Neural progenitor cell (in vitro differentiated cells): ENCODE measurements around the gene SOX11. TPM values are rescaled to one million over a fixed set of nuclear protein-coding genes. Genes with fewer than 3 reads are reported as not detected.
A peak's percentile ranks its signal among the peaks of the same experiment; 100 is the strongest.

Source experiments
- DNase-seq: peaks from one replicate; pipeline ENCODE4 v3.0.0-alpha.2; 2016; ENCODE audit warnings: low spot score
- H2AFZ ChIP-seq: fragments of 200-600 bp; sonication (generic); replicated peaks from 2 replicates; pipeline ENCODE4 v1.6.1; 2016; ENCODE audit warnings: antibody characterized with exemption
- H3F3A ChIP-seq: fragments of 200-600 bp; sonication (generic); 2 replicates; pipeline ENCODE4 v1.6.1; 2016; ENCODE audit warnings: antibody characterized with exemption, low read depth
- H3K27ac ChIP-seq: fragments of 200-600 bp; sonication (generic); 2 replicates; pipeline ENCODE4 v1.5.1; 2016; ENCODE audit warnings: mild to moderate bottlenecking
- H3K27me3 ChIP-seq: fragments of 200-600 bp; sonication (generic); 2 replicates; pipeline ENCODE4 v1.6.1; 2016; ENCODE audit warnings: mild to moderate bottlenecking, moderate library complexity
- H3K36me3 ChIP-seq: fragments of 200-600 bp; sonication (generic); 2 replicates; pipeline ENCODE4 v1.5.1; 2016
- H3K4me1 ChIP-seq: fragments of 200-600 bp; sonication (generic); 2 replicates; pipeline ENCODE4 v1.6.1; 2016; ENCODE audit warnings: mixed run types
- H3K4me2 ChIP-seq: fragments of 200-600 bp; sonication (generic); 2 replicates; pipeline ENCODE4 v1.6.1; 2016
- H3K4me3 ChIP-seq: fragments of 200-600 bp; sonication (generic); 2 replicates; pipeline ENCODE4 v1.5.1; 2016
- H3K79me2 ChIP-seq: fragments of 200-600 bp; sonication (generic); 2 replicates; pipeline ENCODE4 v1.6.1; 2016; ENCODE audit warnings: low read depth
- H3K9ac ChIP-seq: fragments of 200-600 bp; sonication (generic); 2 replicates; pipeline ENCODE4 v1.6.1; 2016
- H3K9me3 ChIP-seq: fragments of 200-600 bp; sonication (generic); 2 replicates; pipeline ENCODE4 v1.5.1; 2016; ENCODE audit warnings: low read depth
- H4K20me1 ChIP-seq: fragments of 200-600 bp; sonication (generic); 2 replicates; pipeline ENCODE4 v1.6.1; 2016; ENCODE audit warnings: low read depth
- H3K27ac Mint-ChIP-seq: 3 replicates; pipeline ENCODE4 v1.8.0; 2021; ENCODE audit warnings: mixed read lengths
- H3K27me3 Mint-ChIP-seq: 2 replicates; pipeline ENCODE4 v1.8.0; 2022; ENCODE audit warnings: low read depth, mild to moderate bottlenecking, inconsistent platforms, moderate library complexity, mixed read lengths; ENCODE audit not compliant: insufficient read depth
- H3K36me3 Mint-ChIP-seq: 3 replicates; pipeline ENCODE4 v1.8.0; 2021; ENCODE audit warnings: mixed read lengths
- H3K4me1 Mint-ChIP-seq: 3 replicates; pipeline ENCODE4 v1.8.0; 2021; ENCODE audit warnings: mixed read lengths
- H3K4me3 Mint-ChIP-seq: 3 replicates; pipeline ENCODE4 v1.8.0; 2021; ENCODE audit warnings: mild to moderate bottlenecking, moderate library complexity, mixed read lengths
- H3K9me3 Mint-ChIP-seq: 3 replicates; pipeline ENCODE4 v1.8.0; 2020; ENCODE audit warnings: mixed read lengths
- CTCF ChIP-seq: fragments of 200-600 bp; sonication (generic); IDR thresholded peaks from 2 replicates; pipeline ENCODE4 v1.5.1; 2017; ENCODE audit warnings: antibody characterized with exemption, mild to moderate bottlenecking
- EZH2 ChIP-seq: fragments of 200-600 bp; sonication (generic); IDR thresholded peaks from 2 replicates; pipeline ENCODE4 v1.6.1; 2017; ENCODE audit warnings: antibody characterized with exemption, mild to moderate bottlenecking, moderate library complexity
- EZH2phosphoT487 ChIP-seq: fragments of 200-600 bp; sonication (generic); IDR thresholded peaks from 2 replicates; pipeline ENCODE4 v1.6.1; 2017; ENCODE audit warnings: antibody characterized with exemption
- total RNA-seq: library from RNA; depleted of rRNA; stranded (reverse); fragments of >200 nt; gene quantifications from 2 replicates; pipeline ENCODE4 v1.2.3, GENCODE V29; 2015; ENCODE audit warnings: low replicate concordance

The SOX11 gene
- total RNA-seq, 1 donor from 2014 or later: 176 TPM

GRCh38 chr2:5730386-5730785, 38.2 kb downstream of the SOX11 start:
- peaks cover 27% of the 10 kb centered on the region for H3K79me2 ChIP-seq
- peaks cover 24% of the 10 kb centered on the region for H3K9me3 Mint-ChIP-seq
- H3K4me3 ChIP-seq: no peak overlapping the region
- H2AFZ ChIP-seq: no peak overlapping the region
- H3K4me2 ChIP-seq: no peak overlapping the region
- no peak overlapping the region for H3K4me3 Mint-ChIP-seq
- peaks cover 27% of the 10 kb centered on the region for H3K4me1 Mint-ChIP-seq
- peaks cover 41% of the 10 kb centered on the region for H3K36me3 Mint-ChIP-seq
- DNase-seq: no peak
- H4K20me1 ChIP-seq: no peaks in the 10 kb centered on the region
- H3K36me3 ChIP-seq: no peaks in the 10 kb centered on the region
- no peak overlapping the region for H3K9ac ChIP-seq
- no peak for TF ChIP-seq CTCF
- TF ChIP-seq EZH2phosphoT487: no peak
- no peak for TF ChIP-seq EZH2
- H3K27ac Mint-ChIP-seq: no peak overlapping the region
- H3K27ac ChIP-seq: no peak overlapping the region
- peaks cover 2% of the 10 kb centered on the region for H3K27me3 Mint-ChIP-seq
- H3K9me3 ChIP-seq: no peaks in the 10 kb centered on the region
- peaks cover 7% of the 10 kb centered on the region for H3F3A ChIP-seq
- H3K27me3 ChIP-seq: no peaks in the 10 kb centered on the region
- H3K4me1 ChIP-seq: peaks cover 17% of the 10 kb centered on the region

DNA sequence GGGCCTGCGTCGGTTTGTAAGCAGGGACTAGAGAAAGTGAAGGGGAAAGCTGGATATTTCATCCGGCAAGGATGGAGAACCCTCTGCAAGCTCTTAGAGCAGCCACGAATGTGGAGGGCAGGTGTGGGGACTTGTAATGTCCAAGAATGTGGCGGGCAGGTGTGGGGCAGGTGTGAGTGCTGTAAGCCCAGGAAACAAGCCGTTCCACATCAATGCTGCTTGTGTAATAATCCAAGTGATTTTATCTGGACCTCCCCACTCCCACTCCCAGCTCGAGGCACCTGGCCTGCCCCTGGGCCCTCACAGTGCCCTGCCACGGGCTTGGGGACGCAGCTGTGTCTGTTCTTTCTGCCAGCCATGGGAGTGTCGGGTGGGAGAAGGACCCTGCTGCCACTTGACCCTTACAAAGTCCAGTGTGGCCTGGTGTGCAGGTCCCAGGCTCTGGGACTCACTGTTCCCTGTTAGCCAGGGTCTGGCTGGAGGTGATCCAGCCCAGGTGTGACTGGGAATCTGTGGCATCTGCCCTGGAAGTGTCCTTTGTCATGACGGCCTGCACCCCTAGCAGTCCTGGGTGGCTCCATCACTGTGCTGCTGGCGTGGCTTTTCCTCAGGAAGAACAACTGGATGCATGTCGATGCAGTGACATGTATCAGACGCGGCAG, 42.8 kb downstream of the SOX11 start:
- Histone ChIP-seq H4K20me1 (no peaks in the 10 kb centered on the region), H3K4me2 (no peak overlapping the region), H3K79me2 (no peaks in the 10 kb centered on the region), H2AFZ (no peak overlapping the region), H3K9ac (no peak overlapping the region), H3F3A (no peaks in the 10 kb centered on the region), H3K9me3 (no peaks in the 10 kb centered on the region), H3K4me3 (no peak overlapping the region), H3K4me1 (no peaks in the 10 kb centered on the region), H3K27me3 (no peaks in the 10 kb centered on the region), H3K27ac (no peak overlapping the region), H3K36me3 (no peaks in the 10 kb centered on the region)
- peaks cover 29% of the 10 kb centered on the region for H3K36me3 Mint-ChIP-seq
- no peak for DNase-seq
- H3K9me3 Mint-ChIP-seq: peaks cover 16% of the 10 kb centered on the region
- peaks cover 10% of the 10 kb centered on the region for H3K4me1 Mint-ChIP-seq
- H3K4me3 Mint-ChIP-seq: no peak overlapping the region
- TF ChIP-seq EZH2: no peak
- TF ChIP-seq CTCF: no peak
- TF ChIP-seq EZH2phosphoT487: no peak
- peaks cover 2% of the 10 kb centered on the region for H3K27me3 Mint-ChIP-seq
- peak overlapping the region; percentile 74 for H3K27ac Mint-ChIP-seq

DNA sequence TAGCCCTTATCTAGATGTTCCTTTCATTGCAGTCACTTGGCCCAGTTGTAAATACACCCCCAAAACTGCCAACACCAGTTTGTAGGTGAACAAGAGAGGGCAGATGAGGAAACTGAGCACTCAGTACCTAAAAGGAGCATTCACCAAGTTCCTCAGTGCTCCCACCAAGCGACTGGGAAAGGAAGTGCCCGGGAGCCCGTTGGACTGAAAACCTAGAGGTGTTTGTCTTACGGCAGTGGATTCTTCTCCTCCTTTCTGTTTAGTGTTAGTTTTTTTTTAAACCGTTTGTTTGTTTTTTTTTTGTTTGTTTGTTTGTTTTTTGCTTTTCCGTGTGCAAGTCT, 43.3 kb downstream of the SOX11 start:
- Mint-ChIP-seq H3K27ac (peak overlapping the region; percentile 38), H3K27me3 (peaks cover 2% of the 10 kb centered on the region), H3K4me1 (peaks cover 10% of the 10 kb centered on the region), H3K4me3 (no peak overlapping the region), H3K9me3 (peaks cover 16% of the 10 kb centered on the region), H3K36me3 (peaks cover 25% of the 10 kb centered on the region)
- H3F3A ChIP-seq: no peaks in the 10 kb centered on the region
- H3K4me3 ChIP-seq: no peak overlapping the region
- H3K36me3 ChIP-seq: no peaks in the 10 kb centered on the region
- H3K9me3 ChIP-seq: no peaks in the 10 kb centered on the region
- no peak overlapping the region for H3K4me2 ChIP-seq
- H2AFZ ChIP-seq: no peak overlapping the region
- H3K27ac ChIP-seq: no peak overlapping the region
- DNase-seq: no peak
- H3K79me2 ChIP-seq: no peaks in the 10 kb centered on the region
- TF ChIP-seq EZH2: no peak
- TF ChIP-seq CTCF: no peak
- no peak for TF ChIP-seq EZH2phosphoT487
- H4K20me1 ChIP-seq: no peaks in the 10 kb centered on the region
- H3K9ac ChIP-seq: no peak overlapping the region
- H3K4me1 ChIP-seq: no peaks in the 10 kb centered on the region
- H3K27me3 ChIP-seq: no peaks in the 10 kb centered on the region
